Calu3 (cell line): ENCODE data around the gene AP3S1. TPM values are rescaled to one million over a fixed set of nuclear protein-coding genes. Genes with fewer than 3 reads are reported as not detected.
"Not testable (repeated sequence)": the region's sequence is repeated elsewhere in the genome, so short reads cannot be mapped to it uniquely, and the experiment has no call there.

ENCODE experiments used
- BruUV-seq: library from RNA; stranded (reverse); fragments of 400-500 nt; replicated peaks from 2 replicates; lab custom pipeline; 2021; lab: Mats Ljungman, UMichigan
- CTCF ChIA-PET: fragments of 300-600 bp; sonication (Branson Sonifier 250); formaldehyde crosslinking; loops from one replicate; lab custom pipeline; 2022; ENCODE audit warnings: antibody characterized with exemption; lab: Charles Lee
- DNase-seq: peaks from one replicate; pipeline ENCODE4 v3.0.0; 2022
- H3K27ac Mint-ChIP-seq: one replicate; pipeline ENCODE4 v1.8.0; 2022; ENCODE audit warnings: mixed read lengths; ENCODE audit not compliant: unreplicated experiment
- H3K27me3 Mint-ChIP-seq: one replicate; pipeline ENCODE4 v1.8.0; 2022; ENCODE audit warnings: mixed read lengths; ENCODE audit not compliant: unreplicated experiment
- H3K36me3 Mint-ChIP-seq: one replicate; pipeline ENCODE4 v1.8.0; 2022; ENCODE audit warnings: mild to moderate bottlenecking, moderate library complexity, mixed read lengths; ENCODE audit not compliant: insufficient read depth, unreplicated experiment
- H3K4me1 Mint-ChIP-seq: one replicate; pipeline ENCODE4 v1.8.0; 2022; ENCODE audit warnings: mild to moderate bottlenecking, low read depth, mixed read lengths; ENCODE audit not compliant: unreplicated experiment
- H3K4me3 Mint-ChIP-seq: one replicate; pipeline ENCODE4 v1.8.0; 2022; ENCODE audit warnings: mild to moderate bottlenecking, low read depth, moderate library complexity, mixed read lengths; ENCODE audit not compliant: unreplicated experiment
- H3K9me3 Mint-ChIP-seq: one replicate; pipeline ENCODE4 v1.8.0; 2022; ENCODE audit warnings: low read depth, mixed read lengths; ENCODE audit not compliant: unreplicated experiment
- CTCF ChIP-seq: fragments of 200-600 bp; IDR thresholded peaks from one replicate; pipeline ENCODE4 v1.8.0; 2022; ENCODE audit warnings: antibody characterized with exemption; ENCODE audit not compliant: unreplicated experiment
- intact Hi-C: fragments of 100-400 bp; cut with micrococcal nuclease; formaldehyde crosslinking; loops from one replicate; pipeline ENCODE4 v1.10.0; 2022; ENCODE audit not compliant: unreplicated experiment
- total RNA-seq: library from RNA; stranded (reverse); gene quantifications from 2 replicates; pipeline ENCODE4 v1.2.3, GENCODE V29; 2022

Gene AP3S1
- total RNA-seq, 1 experiment from 2014 or later = 101 TPM

- Mint-ChIP-seq H3K36me3 (no peaks in the 10 kb centered on the region), H3K9me3 (peaks cover 6% of the 10 kb centered on the region), H3K4me1 (peaks cover 24% of the 10 kb centered on the region), H3K27ac (no peak overlapping the region), H3K4me3 (no peak overlapping the region), H3K27me3 (no peaks in the 10 kb centered on the region)
- BruUV-seq = no TSS peak
- CTCF ChIA-PET = no interaction called here
- no peak for DNase-seq
- intact Hi-C loops = loop anchor here (5.0 kb wide), 1 partner anchor 252 kb away; no protein-coding TSS in a partner anchor
- TF ChIP-seq CTCF = no peak
Measured at GRCh38 chr5:115884704-115885103, 43.0 kb downstream of the AP3S1 start.

- BruUV-seq, DNase-seq, H3K4me3 Mint-ChIP-seq, H3K36me3 Mint-ChIP-seq, H3K27ac Mint-ChIP-seq, H3K27me3 Mint-ChIP-seq, CTCF ChIA-PET, H3K9me3 Mint-ChIP-seq: not testable (repeated sequence)
- H3K4me1 Mint-ChIP-seq = peaks cover 24% of the 10 kb centered on the region
- intact Hi-C loops = loop anchor here (5.0 kb wide), 1 partner anchor 253 kb away; no protein-coding TSS in a partner anchor
Measured at GRCh38 chr5:115885208-115885607, 43.5 kb downstream of the AP3S1 start.

GRCh38 chr5:115888027-115888426, 46.3 kb downstream of the AP3S1 start:
- no peaks in the 10 kb centered on the region for H3K36me3 Mint-ChIP-seq
- no TSS peak for BruUV-seq

GRCh38 chr5:115892021-115892420, 50.3 kb downstream of the AP3S1 start:
- no peak for DNase-seq
- Mint-ChIP-seq H3K27ac (no peak overlapping the region), H3K4me3 (no peak overlapping the region), H3K4me1 (peaks cover 9% of the 10 kb centered on the region), H3K9me3 (no peaks in the 10 kb centered on the region), H3K36me3 (no peaks in the 10 kb centered on the region), H3K27me3 (no peaks in the 10 kb centered on the region)
- intact Hi-C loops = no loop called here
- no peak for TF ChIP-seq CTCF
- CTCF ChIA-PET = interaction anchor here (0.8 kb wide), 1 partner anchor 913 kb away, joined by 3 read pairs; no protein-coding TSS in a partner anchor
- BruUV-seq = no TSS peak

More at GRCh38 chr5:115888027-115888426, 46.3 kb downstream of the AP3S1 start:
- Mint-ChIP-seq H3K27me3 (no peaks in the 10 kb centered on the region), H3K27ac (no peak overlapping the region), H3K4me1 (peaks cover 6% of the 10 kb centered on the region), H3K4me3 (no peak overlapping the region), H3K9me3 (no peaks in the 10 kb centered on the region)
- CTCF ChIA-PET = interaction anchor here (0.8 to 1.1 kb wide), 5 partner anchors 17 to 254 kb away, joined by 3 to 10 read pairs (median 7); no protein-coding TSS in a partner anchor
- peak; percentile 15 for TF ChIP-seq CTCF
- intact Hi-C loops = loop anchor here (1.0 to 5.0 kb wide), 3 partner anchors 144 to 256 kb away; partner anchors contain the start of gene ARL14EPL
- DNase-seq = no peak

- CTCF ChIA-PET = no interaction called here
Measured at GRCh38 chr5:115894342-115894741, 52.6 kb downstream of the AP3S1 start.

More at GRCh38 chr5:115894342-115894741, 52.6 kb downstream of the AP3S1 start:
- Mint-ChIP-seq H3K4me1 (peaks cover 9% of the 10 kb centered on the region), H3K36me3 (peaks cover 5% of the 10 kb centered on the region), H3K27me3 (no peaks in the 10 kb centered on the region), H3K9me3 (no peaks in the 10 kb centered on the region), H3K4me3 (no peak overlapping the region), H3K27ac (no peak overlapping the region)
- TF ChIP-seq CTCF = no peak
- no peak for DNase-seq
- BruUV-seq = no TSS peak
- intact Hi-C loops = no loop called here
